Measurements from ENCODE around the gene TGFBR2.
"Not testable (repeated sequence)": the region's sequence is repeated elsewhere in the genome, so short reads cannot be mapped to it uniquely, and the experiment has no call there.

The TGFBR2 gene

DNA sequence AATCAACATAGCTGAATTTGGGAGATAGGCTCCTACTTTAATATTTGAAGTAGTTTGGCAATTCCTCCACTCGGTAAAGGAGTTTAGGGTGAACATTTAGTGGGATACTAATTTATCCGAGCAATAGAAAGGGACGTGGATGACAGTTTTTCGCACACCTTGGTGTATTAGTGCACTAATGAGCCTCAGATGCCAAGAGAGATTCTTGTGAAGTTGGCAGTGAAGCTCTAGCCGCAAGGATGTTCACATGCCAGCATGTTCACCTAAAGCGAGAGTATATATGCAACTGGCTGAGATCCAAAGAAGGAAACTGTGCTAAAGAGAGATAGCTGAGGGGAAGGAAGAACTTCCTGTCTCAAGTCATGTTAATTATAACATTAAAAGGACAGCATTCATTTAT lies 58.5 kb downstream of the TGFBR2 start:
- H3K27me3 Mint-ChIP-seq (ENCODE audit: low read depth): no peaks in the 10 kb centered on the region
- peaks cover 26% of the 10 kb centered on the region for H3K36me3 Mint-ChIP-seq (ENCODE audit: low read depth)
- no peak overlapping the region for H3K4me3 Mint-ChIP-seq
- H3K4me1 Mint-ChIP-seq: peaks cover 45% of the 10 kb centered on the region
- TF ChIP-seq, protein P1, sequence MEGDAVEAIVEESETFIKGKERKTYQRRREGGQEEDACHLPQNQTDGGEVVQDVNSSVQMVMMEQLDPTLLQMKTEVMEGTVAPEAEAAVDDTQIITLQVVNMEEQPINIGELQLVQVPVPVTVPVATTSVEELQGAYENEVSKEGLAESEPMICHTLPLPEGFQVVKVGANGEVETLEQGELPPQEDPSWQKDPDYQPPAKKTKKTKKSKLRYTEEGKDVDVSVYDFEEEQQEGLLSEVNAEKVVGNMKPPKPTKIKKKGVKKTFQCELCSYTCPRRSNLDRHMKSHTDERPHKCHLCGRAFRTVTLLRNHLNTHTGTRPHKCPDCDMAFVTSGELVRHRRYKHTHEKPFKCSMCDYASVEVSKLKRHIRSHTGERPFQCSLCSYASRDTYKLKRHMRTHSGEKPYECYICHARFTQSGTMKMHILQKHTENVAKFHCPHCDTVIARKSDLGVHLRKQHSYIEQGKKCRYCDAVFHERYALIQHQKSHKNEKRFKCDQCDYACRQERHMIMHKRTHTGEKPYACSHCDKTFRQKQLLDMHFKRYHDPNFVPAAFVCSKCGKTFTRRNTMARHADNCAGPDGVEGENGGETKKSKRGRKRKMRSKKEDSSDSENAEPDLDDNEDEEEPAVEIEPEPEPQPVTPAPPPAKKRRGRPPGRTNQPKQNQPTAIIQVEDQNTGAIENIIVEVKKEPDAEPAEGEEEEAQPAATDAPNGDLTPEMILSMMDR (IDR thresholded peaks at IDR 0.05; ENCODE audit: unreplicated experiment in 3 of 3): no peak
- H3K9me3 Mint-ChIP-seq: no peaks in the 10 kb centered on the region
- H3K27ac Mint-ChIP-seq: peak overlapping the region in 1 of 3 experiments; percentile 9

DNA sequence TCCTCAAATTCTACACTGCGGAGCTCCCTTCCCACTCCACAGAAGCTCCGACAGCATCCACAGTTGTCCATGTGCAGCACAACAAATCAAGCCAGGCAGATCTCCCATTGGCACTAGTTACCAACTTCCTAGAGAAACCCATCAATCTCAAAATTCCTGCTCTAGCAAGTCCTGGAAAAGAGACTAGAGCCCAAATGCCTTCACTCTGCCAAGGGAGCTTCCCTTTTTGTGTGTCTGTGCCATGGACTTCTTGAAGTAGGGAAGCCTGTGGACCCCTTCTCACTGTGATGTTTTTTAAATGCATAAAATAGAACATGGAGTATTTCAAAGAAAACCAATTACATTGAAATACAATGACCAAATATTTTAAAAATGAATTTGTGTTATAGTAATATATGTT lies 59.1 kb downstream of the TGFBR2 start:
- H3K27ac Mint-ChIP-seq: peak overlapping the region in 1 of 3 experiments; percentile 9
- H3K9me3 Mint-ChIP-seq: no peaks in the 10 kb centered on the region
- H3K27me3 Mint-ChIP-seq (ENCODE audit: low read depth): no peaks in the 10 kb centered on the region
- TF ChIP-seq, protein P1 (IDR thresholded peaks at IDR 0.05; ENCODE audit: unreplicated experiment in 3 of 3): no peak
- no peak overlapping the region for H3K4me3 Mint-ChIP-seq
- H3K36me3 Mint-ChIP-seq (ENCODE audit: low read depth): peaks cover 30% of the 10 kb centered on the region
- H3K4me1 Mint-ChIP-seq: peaks cover 44% of the 10 kb centered on the region

DNA sequence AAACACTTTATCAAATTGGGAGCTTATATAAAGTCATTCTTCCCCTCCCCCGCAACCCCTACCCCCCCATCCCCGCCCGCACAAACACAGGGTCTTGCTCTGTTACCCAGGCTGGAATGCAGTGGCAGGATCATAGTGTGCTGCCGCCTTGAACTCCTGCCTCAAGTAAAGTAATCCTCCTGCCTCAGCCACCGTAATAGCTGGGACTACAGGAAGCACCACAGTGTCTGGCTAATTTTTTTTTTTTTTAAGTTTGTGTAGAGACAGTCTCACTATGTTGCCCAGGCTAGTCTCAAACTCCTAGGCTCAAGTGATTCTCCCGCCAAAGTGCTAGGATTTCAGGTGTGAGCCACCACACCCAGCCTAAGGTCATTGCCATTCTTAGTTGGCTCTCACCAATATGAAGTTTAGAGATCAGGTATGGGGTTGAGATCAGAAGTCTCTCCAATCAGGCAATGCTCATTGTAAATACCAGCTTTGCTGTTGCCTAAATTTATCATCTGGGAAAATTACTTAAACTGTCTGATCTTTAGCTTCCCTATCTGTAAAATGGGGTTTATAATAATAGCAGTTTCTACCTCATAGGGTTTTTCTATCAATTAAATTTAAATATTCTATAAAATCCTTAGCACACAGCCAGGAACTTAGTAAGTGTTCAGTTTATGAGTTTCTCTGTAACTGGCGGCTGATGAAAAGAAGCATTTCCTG lies 60.3 kb downstream of the TGFBR2 start:
- Mint-ChIP-seq H3K9me3 (no peaks in the 10 kb centered on the region), H3K4me3 (no peak overlapping the region), H3K27ac (peak overlapping the region in 1 of 3 experiments; percentile 34), H3K27me3 (ENCODE audit: low read depth) (no peaks in the 10 kb centered on the region), H3K36me3 (ENCODE audit: low read depth) (peaks cover 31% of the 10 kb centered on the region), H3K4me1 (peaks cover 32% of the 10 kb centered on the region)
- TF ChIP-seq, protein P1 (IDR thresholded peaks at IDR 0.05; ENCODE audit: unreplicated experiment in 3 of 3): no peak

DNA sequence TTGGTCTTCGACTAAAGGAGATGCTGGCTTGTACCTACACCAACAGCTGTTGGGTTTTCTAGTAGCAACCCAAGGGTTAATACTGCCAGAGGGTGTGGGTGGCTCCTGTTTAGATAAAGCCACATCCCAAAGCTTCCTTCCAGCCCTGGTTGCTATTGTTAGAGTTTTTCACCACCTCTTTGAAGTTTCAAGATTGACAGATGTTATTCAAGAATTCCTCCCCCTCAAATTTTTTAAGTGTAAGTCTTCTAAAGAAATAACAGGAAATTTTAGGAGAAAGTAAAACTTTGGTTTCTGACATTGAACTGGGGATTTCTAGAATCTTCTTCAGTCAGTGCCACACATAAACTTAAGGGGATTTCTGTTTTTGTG lies 60.9 kb downstream of the TGFBR2 start:
- Mint-ChIP-seq H3K9me3 (no peaks in the 10 kb centered on the region), H3K27ac (no peak overlapping the region), H3K27me3 (ENCODE audit: low read depth) (no peaks in the 10 kb centered on the region), H3K4me1 (peaks cover 28% of the 10 kb centered on the region), H3K36me3 (ENCODE audit: low read depth) (peaks cover 37% of the 10 kb centered on the region), H3K4me3 (no peak overlapping the region)
- TF ChIP-seq, protein P1 (IDR thresholded peaks at IDR 0.05; ENCODE audit: unreplicated experiment in 3 of 3): no peak

DNA sequence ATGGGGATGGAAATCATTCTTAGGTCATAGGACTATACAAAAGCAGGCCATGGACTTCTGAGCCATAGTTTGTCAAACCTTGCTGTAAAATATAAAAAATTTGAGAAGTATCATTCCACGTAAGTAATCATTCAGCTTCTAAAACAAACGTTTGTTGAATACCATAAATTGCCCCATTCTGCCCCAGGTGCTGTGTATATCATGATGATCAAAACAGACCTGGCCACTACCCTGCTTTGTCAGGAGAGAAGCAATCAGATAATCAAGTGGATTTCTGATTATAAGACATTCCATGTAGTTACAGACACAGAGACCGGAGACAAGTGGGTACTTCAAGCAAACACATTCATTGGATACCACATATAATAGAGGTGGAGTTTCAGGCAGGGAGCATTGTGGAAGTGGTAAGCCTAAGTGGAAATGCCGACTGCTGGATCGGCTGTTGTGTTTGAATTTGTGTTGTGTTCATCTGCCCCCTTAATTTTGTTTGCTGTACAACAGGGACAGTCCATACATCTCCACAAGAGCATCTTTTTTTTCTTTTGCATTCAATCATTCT lies 61.7 kb downstream of the TGFBR2 start:
- Mint-ChIP-seq H3K9me3 (no peaks in the 10 kb centered on the region), H3K36me3 (ENCODE audit: low read depth) (peaks cover 45% of the 10 kb centered on the region), H3K27ac (no peak overlapping the region), H3K27me3 (ENCODE audit: low read depth) (no peaks in the 10 kb centered on the region), H3K4me3 (no peak overlapping the region), H3K4me1 (peaks cover 27% of the 10 kb centered on the region)
- TF ChIP-seq, protein P1 (IDR thresholded peaks at IDR 0.05; ENCODE audit: unreplicated experiment in 3 of 3): no peak

DNA sequence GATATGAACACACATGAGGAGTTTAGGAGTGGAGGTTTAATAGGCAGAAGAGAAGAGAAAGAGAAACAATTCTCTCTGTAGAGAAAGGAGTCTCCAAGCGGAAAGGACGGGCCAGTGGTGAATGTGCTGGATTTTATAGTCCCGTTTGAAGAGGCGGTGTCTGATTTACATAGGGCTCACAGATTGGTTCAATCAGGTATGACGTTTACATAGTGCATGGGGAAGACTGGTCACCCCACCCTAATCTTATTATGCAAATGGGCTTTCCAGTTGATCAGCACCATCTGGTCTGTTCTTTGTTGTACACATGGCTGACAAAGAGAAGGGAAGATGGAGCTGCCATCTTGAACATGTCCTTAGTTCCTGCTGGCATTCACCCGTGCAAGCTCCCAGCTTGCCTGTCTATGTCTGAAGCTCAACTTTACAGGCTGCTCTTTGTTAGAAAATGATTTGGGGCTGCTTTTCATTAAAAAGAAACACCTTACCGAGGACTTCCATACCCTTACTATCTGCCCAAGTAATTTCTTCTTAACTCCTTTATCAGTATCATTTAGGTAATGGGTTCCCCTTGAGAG lies 63.0 kb downstream of the TGFBR2 start:
- H3K36me3 Mint-ChIP-seq (ENCODE audit: low read depth): peaks cover 59% of the 10 kb centered on the region
- not testable (repeated sequence) for H3K27me3 Mint-ChIP-seq (ENCODE audit: low read depth)

More for the DNA sequence above, 63.0 kb downstream of the TGFBR2 start:
- H3K4me3 Mint-ChIP-seq, H3K27ac Mint-ChIP-seq, H3K9me3 Mint-ChIP-seq: not testable (repeated sequence)
- H3K4me1 Mint-ChIP-seq: peaks cover 18% of the 10 kb centered on the region

Data from nephron (organoid).